ENCODE results near the gene SDK2.

Gene SDK2

GRCh38 chr17:73591296-73592078 is 52.8 kb downstream of the SDK2 start:
- H3K27ac ChIP-seq (replicated peaks) = no peak overlapping the region
- TF ChIP-seq, protein P1, sequence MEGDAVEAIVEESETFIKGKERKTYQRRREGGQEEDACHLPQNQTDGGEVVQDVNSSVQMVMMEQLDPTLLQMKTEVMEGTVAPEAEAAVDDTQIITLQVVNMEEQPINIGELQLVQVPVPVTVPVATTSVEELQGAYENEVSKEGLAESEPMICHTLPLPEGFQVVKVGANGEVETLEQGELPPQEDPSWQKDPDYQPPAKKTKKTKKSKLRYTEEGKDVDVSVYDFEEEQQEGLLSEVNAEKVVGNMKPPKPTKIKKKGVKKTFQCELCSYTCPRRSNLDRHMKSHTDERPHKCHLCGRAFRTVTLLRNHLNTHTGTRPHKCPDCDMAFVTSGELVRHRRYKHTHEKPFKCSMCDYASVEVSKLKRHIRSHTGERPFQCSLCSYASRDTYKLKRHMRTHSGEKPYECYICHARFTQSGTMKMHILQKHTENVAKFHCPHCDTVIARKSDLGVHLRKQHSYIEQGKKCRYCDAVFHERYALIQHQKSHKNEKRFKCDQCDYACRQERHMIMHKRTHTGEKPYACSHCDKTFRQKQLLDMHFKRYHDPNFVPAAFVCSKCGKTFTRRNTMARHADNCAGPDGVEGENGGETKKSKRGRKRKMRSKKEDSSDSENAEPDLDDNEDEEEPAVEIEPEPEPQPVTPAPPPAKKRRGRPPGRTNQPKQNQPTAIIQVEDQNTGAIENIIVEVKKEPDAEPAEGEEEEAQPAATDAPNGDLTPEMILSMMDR (IDR thresholded peaks at IDR 0.05; ENCODE audit: insufficient read depth, low read length) = no peak
- TF ChIP-seq SPI1 (IDR thresholded peaks at IDR 0.05; ENCODE audit: borderline replicate concordance, low read depth) (no peak), GABPA (IDR thresholded peaks at IDR 0.05; ENCODE audit: low read depth) (no peak), POLR2AphosphoS5 (IDR thresholded peaks at IDR 0.05; ENCODE audit: low read depth) (no peak), REST (IDR thresholded peaks at IDR 0.05; ENCODE audit: insufficient replicate concordance, low read depth) (no peak)
- no peak overlapping the region for H3K4me3 ChIP-seq (replicated peaks; ENCODE audit: insufficient read depth, low read length)
- H3K27me3 ChIP-seq (ENCODE audit: insufficient read depth, poor library complexity, severe bottlenecking) = no peaks in the 10 kb centered on the region
- DNase-seq (ENCODE audit: low read depth in 1 of 2, low spot score in 1 of 2) = no peak

GRCh38 chr17:73589363-73589980 is 54.8 kb downstream of the SDK2 start:
- Histone ChIP-seq H3K27ac (replicated peaks) (no peak overlapping the region), H3K4me3 (replicated peaks; ENCODE audit: insufficient read depth, low read length) (no peak overlapping the region), H3K27me3 (ENCODE audit: insufficient read depth, poor library complexity, severe bottlenecking) (no peaks in the 10 kb centered on the region)
- no peak for DNase-seq (ENCODE audit: low read depth in 1 of 2, low spot score in 1 of 2)
- TF ChIP-seq GABPA (IDR thresholded peaks at IDR 0.05; ENCODE audit: low read depth) = no peak
- no peak for TF ChIP-seq SPI1 (IDR thresholded peaks at IDR 0.05; ENCODE audit: borderline replicate concordance, low read depth)
- TF ChIP-seq, protein P1 (IDR thresholded peaks at IDR 0.05; ENCODE audit: insufficient read depth, low read length) = no peak
- no peak for TF ChIP-seq POLR2AphosphoS5 (IDR thresholded peaks at IDR 0.05; ENCODE audit: low read depth)
- no peak for TF ChIP-seq REST (IDR thresholded peaks at IDR 0.05; ENCODE audit: insufficient replicate concordance, low read depth)

DNA sequence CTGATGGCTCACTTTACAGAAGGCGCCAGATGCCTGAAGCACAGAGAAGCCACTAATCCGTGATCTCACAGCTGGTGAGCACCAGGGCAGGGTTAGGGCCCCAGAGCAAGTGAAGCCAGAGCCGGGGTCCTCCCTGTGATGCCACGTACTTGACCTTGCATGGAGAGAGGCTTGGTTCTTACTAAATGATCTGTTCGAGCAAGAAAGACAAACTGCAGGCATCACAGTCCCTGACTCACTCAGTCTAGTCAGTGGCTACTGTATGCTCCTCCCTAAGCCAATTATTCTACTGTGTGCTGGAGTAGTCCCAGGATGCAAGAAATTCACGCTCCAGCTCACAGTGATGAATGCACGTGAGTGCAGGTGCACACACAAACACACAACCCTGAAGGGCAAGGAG is 55.4 kb downstream of the SDK2 start:
- TF ChIP-seq, protein P1 (IDR thresholded peaks at IDR 0.05; ENCODE audit: insufficient read depth, low read length) = no peak
- TF ChIP-seq REST (IDR thresholded peaks at IDR 0.05; ENCODE audit: insufficient replicate concordance, low read depth) (no peak), SPI1 (IDR thresholded peaks at IDR 0.05; ENCODE audit: borderline replicate concordance, low read depth) (no peak), GABPA (IDR thresholded peaks at IDR 0.05; ENCODE audit: low read depth) (no peak), POLR2AphosphoS5 (IDR thresholded peaks at IDR 0.05; ENCODE audit: low read depth) (no peak)
- H3K4me3 ChIP-seq (replicated peaks; ENCODE audit: insufficient read depth, low read length) = no peak overlapping the region
- no peak for DNase-seq (ENCODE audit: low read depth in 1 of 2, low spot score in 1 of 2)
- H3K27me3 ChIP-seq (ENCODE audit: insufficient read depth, poor library complexity, severe bottlenecking) = no peaks in the 10 kb centered on the region
- H3K27ac ChIP-seq (replicated peaks) = no peak overlapping the region
